HG03159 (cell line): ENCODE measurements around the gene HAUS3.

Source experiments
- ATAC-seq: cut with Tn5 transposase; IDR thresholded peaks from one replicate; pipeline ENCODE4 v1.9.1; 2021; ENCODE audit warnings: mild to moderate bottlenecking, moderate library complexity; ENCODE audit not compliant: unreplicated experiment

Gene HAUS3, protein sequence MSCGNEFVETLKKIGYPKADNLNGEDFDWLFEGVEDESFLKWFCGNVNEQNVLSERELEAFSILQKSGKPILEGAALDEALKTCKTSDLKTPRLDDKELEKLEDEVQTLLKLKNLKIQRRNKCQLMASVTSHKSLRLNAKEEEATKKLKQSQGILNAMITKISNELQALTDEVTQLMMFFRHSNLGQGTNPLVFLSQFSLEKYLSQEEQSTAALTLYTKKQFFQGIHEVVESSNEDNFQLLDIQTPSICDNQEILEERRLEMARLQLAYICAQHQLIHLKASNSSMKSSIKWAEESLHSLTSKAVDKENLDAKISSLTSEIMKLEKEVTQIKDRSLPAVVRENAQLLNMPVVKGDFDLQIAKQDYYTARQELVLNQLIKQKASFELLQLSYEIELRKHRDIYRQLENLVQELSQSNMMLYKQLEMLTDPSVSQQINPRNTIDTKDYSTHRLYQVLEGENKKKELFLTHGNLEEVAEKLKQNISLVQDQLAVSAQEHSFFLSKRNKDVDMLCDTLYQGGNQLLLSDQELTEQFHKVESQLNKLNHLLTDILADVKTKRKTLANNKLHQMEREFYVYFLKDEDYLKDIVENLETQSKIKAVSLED

DNA sequence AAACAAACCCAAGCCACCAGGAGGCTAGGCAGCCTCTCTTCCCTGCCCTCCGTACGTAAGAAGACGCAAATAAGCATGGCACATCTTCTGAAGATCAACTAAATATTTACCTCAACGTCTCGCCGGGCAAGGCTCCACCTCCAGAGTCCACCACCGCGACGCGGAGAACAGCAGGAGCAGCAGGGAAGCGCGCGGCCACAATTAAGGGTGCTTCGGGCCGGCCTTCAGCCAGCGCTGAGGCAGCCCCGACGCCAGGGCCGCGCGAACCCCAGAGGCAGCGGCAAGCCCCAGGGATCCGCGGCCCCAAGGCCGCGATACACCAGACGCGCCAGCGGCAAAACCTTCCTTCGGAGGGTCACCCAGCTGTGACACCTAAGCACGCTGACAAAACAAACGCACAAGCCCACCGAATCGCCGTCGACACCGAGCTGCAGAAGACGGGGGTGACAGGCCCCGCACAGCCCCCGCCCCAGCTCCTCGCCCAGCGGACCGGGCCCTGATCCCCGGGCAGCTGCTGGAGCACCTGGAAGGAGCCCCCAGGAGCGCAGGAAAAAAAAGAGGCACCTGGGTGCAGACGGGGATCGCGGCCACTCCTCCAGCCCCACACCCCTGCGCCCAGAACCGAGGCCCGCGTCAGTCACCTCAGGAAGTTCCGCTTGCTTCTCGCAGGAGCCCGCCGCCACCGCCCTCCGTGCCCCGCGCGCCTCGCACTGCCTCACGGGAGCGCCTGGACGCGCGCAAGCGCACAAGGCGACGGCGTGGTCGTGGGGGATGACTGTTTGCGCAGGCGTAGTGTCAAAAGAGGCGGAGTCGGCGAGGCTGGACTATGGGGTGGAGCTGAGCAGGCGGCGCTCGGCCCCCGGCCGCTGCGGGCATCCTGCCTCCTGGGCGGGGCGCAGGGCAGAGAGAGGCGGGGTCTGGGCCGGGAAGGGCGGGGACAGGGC is at the start of gene HAUS3, which contains the start of gene POLN:
Gene HAUS3 (minus strand): TSS at position 712 of the 944 bp plus-strand sequence. CDS start 1,175 bp downstream, outside the sequence.
Gene POLN (minus strand): TSS at position 712 of the 944 bp plus-strand sequence. CDS start 12,890 bp downstream, outside the sequence.
- peak; percentile 79 for ATAC-seq

DNA sequence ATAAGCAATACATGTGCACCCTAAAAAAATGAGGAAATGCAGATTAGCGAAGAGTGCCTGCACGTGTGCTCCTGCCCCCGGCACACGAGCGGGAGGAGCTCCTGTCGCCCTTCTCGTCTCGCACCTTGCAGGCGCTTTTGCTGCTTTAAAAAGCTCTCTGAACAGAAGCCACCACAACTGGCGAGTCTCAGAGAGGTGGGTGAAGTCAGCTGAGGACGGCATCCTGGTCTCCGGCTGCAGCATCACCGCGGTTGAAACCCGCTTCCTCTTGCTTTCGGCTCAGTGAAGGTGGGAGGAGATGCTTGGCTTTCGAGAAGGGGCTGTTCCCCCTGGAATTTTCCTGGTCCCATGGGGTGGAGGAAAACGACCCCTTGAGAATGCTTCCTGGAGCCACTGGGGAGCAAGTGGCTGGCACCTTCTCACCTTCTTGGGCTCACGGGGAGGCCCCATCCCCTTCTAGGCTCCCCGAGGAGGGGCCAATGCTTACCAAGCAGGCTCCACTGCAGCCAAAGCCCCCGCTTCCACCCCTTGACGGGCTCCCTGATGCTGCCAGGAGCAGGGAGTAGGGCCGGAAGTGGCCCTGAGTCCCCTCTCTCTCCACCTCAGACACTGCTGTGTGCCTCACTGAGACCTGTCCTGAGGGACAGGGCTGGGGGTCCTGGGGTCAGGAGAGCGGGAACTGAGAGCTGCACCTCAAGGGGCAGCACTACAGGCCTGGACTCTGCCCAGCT is 49.2 kb upstream of the HAUS3 start:
- ATAC-seq, result no peak

DNA sequence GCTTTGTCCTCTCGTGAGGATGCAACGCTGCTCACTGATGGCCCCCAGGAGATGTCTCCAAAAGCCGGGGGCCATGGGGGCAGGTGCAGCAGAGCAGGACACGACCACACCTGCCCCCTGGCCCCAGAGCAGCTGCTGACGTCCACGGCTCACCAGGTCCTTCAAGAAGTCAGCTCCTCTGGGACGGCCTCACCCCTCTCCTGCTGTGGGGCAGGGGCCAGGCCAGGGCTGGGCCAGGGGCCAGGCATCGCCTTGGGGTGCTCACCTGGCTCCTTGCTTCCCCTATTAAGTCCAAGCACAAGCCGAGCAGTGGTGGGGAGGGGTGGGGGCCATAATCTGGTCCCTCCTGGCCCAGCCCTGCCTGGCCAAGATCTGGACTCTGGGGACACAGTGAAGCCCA is 48.6 kb upstream of the HAUS3 start:
- no peak for ATAC-seq

DNA sequence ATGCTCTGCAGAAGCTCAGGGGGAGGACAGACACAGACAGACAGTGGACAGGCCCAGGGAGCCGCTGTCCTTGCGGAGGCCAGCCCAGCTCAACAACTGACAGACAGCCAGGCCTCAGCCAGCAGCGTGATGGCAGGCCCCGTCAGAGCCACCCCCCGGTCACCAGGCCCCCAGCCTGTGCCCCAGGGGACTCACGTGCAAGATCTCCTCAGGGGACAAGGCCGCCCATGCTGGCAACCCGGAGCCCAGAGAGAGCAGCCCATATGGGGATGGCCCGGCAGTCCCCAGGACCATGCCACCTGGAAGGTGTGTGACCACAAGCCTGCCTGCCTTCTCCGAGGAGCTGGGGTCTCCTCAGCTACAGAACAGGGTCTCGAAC is 48.0 kb upstream of the HAUS3 start:
- no peak for ATAC-seq

DNA sequence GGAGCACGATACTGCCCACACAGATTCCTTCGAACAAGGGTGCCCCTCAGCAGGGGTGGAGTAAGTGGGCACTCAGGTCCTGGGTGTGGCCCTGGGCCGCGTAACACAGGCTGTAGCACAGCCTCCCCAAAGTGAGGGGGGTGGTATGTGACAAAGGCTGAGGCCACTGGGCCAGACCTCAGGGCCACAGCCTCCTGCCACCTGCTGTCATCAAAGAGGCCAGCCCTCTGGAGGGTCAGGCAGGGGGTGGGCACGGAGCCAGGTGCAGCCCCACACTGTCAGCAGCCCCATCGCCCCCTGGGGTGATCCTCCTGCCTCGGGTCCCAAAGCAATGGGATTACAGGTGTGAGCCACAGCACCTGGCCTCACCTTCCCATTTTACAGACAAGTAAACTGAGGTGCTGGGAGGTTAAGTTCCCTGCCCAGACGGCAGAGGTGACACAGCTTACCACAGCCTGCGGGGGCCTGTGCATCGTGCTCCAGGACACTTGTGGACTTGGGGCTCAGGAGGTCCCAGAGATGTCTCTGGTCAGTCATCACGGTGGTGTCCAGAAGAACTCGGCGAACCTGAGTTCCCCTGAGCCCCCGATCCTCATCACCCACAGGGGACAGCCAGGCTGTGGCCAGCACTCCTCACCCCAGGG is 47.5 kb upstream of the HAUS3 start:
- no peak for ATAC-seq

DNA sequence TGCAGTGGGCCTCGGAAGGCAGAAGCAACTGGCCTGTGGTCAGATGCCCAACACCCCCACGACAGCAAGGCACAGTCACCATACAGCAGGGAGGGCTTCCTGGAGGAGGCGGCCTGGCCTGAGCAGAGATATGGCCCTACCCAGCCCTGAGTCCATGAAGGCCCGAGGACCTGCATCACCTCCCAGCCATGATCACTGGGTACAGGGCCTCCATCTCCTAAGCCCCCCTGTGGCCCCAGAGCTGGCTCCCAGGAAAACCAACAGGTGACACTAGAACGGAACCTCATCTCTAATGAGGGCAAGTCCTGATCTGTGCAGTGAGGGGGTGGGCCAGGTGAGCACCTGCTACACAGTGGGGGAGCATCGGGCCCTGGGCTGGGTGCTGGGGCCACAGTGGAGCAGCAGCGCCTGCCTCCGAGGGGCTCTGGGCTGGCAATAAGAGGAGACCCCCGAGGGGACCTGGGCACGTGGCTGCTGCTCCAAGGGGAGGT is 46.2 kb upstream of the HAUS3 start:
- ATAC-seq, result no peak

DNA sequence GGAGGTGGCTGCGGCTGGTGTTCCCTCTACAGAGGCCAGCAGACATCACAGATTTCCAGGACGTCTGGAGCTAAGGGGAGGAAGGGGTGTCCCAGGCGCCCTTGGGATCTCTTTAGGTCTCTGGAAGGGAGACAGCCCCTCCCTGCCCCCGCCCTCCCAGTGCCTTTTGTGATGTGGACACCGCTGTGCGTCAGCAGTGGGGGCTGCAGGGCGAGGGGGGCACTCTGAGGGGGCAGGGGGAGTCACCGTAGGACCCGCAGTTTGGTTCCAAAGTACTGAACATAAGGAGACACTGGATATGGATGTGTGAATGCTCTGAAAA is 45.6 kb upstream of the HAUS3 start:
- ATAC-seq, result no peak

DNA sequence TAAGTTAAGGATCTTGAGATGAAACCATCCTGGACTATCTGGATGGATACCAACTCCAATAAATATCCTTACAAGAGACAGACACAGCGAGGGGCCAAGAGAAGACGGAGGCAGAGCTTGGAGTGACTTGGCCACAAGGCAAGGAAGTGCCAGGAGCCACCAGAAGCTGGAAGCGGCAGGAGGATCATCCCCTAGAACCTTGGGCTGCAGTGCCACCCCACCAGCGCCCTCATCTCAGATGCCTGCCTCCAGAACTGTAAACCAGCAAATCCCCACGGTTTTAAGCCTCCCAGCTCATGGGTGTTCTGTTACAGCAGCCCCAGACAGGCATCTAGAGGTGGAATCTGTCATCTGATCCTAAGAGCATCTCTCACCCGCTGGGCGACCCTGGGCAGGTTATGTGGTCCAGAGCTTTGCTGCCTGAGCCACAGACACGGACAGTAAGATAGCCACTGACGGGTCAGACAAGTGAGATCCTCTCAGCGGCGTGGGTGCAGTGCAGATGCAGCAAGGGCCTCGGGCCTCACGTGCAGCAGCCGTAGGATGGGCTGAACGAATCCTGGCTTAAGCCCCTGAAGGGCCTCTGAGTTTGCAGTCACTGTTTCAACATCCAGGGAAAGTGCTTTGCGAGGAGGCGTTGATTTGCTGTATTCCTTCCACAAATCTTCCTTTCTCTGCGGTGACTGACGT is 45.1 kb upstream of the HAUS3 start:
- ATAC-seq, result no peak

DNA sequence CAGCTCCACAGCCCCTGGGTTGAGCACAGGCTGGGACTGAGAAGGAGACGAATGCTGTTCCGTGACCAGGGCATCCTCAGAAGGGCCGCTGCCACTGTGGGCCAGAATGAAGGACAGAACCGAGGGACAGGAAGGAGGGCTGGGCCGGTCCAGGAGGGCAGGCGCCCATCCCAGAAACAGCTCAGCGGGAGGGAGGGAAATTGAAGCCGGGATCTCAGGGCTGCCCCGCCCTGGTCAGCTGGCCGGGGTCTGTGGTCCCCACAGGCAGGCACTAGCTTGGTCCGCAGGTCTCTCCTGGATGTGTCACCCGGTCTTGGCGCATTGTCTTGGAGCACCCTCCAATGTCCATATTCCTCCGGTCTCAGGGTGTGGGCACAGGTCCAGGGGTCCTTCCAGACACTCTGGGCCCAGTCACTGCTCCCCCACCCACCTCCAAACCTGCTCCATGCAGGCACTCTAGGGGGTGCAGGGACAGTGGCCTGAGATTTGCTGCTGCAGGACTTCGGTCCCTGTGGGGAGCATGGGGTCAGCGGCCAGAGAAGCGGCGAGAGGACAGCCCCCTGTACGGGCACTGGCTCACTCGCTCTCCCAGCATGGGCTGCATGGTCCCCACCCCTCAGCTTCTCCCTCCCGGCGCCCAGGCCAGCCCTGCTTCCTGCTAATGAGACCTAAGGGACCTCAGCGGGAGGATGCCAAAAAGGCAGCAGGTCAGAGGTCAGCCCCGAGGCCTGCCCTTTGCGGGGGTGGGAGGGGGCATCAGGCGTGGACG is 43.9 kb upstream of the HAUS3 start:
- no peak for ATAC-seq

DNA sequence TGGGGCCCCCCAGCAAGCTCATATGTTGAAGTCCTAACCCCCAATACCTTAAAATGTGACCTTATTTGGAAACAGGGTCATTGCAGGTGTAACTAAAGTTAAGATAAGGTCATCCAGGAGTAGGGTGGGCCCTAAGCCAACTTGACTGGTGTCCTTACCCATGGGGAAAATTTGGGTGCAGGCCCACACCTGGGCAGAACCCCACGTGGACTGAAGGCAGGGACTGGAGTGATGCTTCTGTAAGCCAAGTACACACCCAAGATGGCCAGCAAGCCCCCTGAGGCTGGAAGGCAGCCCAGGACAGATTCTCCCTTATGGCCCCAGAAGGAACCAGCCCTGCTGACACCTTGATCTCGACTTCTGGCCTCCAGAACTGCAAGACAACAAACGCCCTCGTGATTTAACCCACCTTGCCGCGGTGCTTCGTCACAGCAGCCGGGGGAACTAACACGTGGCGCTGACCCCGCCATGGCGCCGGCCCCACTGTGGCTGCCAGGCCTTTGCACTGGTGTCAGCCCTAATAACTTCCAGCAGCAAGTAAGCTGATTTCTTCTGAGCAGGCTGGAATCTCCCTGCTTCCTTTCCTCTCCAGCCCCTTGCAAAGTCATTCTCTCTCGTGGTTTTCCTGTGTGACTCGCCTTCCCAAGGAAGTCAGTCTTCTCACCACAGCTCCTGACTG is 43.2 kb upstream of the HAUS3 start:
- no peak for ATAC-seq

DNA sequence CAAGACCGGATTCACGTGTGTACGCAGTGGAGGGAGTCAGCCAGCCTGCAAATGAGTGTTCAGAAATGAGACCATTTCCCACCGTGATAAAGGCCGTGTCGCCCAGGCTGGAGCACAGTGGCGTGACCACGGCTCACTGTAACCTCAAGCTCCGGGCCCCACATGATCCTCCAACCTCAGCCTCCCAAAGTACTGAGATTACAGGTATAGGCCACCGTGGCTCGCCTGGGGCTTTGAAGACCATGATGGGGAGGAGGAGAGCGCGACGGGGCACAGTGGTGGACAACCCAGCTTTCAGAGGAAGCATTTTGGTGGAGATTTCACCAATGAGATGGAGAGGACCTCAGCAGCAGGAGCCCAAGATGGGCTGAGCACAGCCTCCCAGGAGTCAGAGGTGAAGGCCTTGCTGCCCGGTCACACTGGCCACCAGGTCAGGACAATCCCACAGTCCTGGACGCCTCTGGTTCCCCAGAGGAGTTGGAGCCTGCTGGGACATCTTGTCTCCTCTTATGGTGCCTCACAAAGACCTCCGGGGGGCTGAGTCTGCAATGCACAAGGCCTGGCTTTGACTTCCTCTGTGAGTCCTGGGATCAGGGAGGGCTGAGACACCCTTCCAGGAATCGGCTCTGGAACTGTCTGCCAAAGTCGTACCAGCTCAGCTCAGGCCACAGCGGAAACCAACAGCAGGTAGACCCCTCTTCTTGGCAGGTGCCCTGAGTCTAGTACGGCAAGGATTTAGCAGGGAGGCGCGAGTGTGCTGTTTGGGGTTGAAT is 42.4 kb upstream of the HAUS3 start:
- no peak for ATAC-seq

DNA sequence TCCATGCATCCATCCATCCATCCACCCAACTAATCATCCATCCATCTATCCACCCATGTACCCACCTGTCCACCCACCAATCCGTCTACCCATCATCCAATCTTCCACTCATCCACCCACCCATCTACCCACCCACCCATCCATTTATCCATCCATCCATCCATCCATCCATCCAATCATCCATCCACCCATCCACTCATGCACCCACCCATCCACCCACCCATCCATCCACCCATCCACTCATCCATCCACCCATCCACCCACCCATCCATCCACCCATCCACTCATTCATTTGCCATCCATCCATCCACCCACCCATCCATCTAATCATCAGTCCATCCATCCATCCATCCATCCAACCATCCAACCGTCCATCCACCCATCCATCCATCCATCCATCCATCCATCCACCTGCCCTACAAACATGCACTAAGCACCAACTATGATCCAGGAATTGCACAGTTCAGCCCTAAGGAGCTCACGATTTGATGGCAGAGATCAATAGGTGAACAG is 41.3 kb upstream of the HAUS3 start:
- no peak for ATAC-seq

DNA sequence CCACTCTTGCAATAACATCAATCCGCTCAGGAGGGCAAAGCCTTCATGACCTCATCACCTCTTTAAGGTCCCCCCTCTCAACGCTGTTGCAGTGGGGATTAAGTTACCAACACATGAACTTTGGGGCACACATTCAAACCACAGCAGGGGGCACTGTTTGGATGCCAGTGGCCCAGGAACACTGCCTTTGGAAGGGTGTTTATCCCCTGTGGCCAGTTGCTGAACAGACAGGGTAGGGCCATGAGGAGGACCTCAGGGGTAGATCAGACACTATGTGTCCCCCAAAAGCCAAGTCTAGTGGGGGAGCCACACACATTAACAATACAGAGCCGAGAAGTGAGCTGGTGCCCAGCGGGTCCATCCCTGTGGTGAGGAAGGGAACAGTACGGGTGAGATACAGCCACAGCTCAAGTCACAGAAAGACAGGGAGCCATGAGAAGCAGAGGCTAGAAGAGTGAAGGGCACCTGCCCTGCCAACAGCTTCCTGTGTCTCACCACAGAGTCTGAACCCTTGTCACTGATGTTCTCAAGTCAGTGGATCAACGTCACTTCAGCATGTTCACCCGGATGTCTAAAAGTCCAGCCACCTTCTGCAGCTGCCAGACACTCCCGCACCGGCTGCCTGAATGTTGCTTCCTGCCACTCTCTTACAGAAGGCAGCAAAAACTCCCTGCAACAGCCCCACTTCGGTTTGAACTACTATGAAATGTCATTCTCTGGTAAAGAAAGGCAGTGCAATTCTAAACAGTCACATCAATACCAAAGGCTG is 39.8 kb upstream of the HAUS3 start:
- no peak for ATAC-seq

DNA sequence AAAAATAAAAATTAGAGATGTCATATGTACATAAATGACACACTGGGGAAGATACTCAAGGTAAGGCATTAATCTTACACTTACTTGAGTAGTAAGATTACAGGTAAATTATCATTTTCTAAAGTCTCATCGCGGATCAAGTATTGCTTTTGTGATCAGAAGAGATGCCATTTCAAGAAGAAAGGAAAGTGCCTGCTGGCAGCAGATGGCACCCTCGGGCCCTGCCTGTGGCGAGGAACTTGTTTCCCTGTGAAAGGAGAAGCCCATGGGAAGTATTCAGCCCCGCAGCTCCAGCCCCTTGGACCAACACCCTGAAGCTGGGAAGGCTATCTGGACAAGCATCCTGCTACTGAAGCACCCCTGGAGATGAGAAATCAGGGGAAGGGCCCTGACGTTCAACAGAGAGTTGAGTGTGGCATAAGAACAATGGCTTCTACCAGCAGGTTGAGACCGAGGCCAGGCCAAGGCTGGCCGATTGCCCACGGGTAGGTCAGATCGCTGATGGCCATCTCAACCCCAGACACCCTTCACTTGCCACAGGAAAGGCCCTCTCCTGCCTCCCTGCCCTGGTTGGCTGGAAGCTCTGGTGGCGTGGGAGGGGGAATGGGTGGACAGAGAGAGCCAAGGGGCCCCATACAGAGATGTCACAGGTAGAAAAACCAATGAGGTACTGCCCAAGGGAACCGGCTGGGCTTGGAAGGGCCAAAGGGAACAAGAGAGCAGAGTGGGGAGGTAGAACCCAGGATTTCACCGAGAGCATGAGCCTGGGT is 38.8 kb upstream of the HAUS3 start:
- ATAC-seq, result no peak

DNA sequence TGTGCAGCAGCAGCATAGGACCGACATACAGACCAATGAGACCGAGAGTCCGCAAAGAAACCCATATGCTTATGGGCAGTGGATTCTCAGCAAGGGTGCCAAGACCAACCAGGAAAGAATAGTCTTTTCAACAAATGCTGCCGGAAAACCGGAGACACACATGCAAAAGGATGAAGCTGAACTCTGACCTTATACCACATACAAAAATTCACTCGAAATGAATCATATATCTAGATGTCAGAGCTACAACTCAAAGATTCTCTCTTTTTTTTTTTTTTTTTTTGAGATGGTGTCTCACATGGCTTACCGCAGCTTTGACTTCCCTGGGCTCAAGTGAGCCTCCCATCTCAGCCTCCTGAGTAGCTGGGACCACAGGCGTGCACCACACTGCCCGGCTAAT is 36.0 kb upstream of the HAUS3 start:
- no peak for ATAC-seq
